Measurements from ENCODE around the gene STK32B. TPM values are rescaled to one million over a fixed set of nuclear protein-coding genes. Genes with fewer than 3 reads are reported as not detected.

Gene STK32B
- polyA plus RNA-seq, 4 donors, result 0.27 to 0.75 (median 0.58) TPM; not detected in 1

DNA sequence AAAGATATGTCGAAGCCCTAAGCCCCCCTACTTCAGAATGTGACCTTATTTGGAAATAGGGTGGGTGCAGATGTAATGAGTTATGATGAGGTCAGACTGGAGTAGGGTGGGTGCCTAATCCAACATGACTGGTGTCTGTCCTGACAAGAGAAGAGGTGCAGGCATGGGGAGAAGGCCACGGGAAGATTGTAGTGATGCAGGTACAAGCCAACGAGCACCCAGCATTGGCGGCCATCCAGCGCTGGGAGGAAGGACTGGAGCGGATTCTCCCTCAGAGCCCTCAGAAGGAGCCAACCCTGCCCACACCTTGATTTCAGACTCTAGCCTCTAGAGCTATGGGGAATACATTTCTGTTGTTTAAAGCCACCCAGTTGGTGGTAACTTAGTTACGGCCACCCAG, 419.9 kb downstream of the STK32B start:
- Histone ChIP-seq H3K9me3 (ENCODE audit: control insufficient read depth in 2 of 2, insufficient read depth in 1 of 2, low read depth in 1 of 2, low read length in 1 of 2) (no peaks in the 10 kb centered on the region), H3K36me3 (ENCODE audit: control insufficient read depth in 3 of 3, insufficient read depth in 2 of 3, low read depth in 1 of 3, low read length in 3 of 3) (no peaks in the 10 kb centered on the region), H3K4me1 (ENCODE audit: control insufficient read depth in 3 of 3, insufficient read depth in 2 of 3, low read depth in 1 of 3, low read length in 2 of 3) (no peaks in the 10 kb centered on the region), H3K4me3 (ENCODE audit: low read depth in 1 of 3, low read length in 3 of 3) (no peak overlapping the region), H3K27ac (ENCODE audit: low read depth in 1 of 3, low read length in 2 of 3) (no peak overlapping the region), H3K27me3 (ENCODE audit: control insufficient read depth in 3 of 3, insufficient read depth in 3 of 3, low read length in 3 of 3) (no peaks in the 10 kb centered on the region)
- WGBS, 3 donors, result 61 to 83% (median 75%) methylated on average over 7 of the region's 7 CpGs
- DNase-seq (no peak), FAIRE-seq (no peak)

DNA sequence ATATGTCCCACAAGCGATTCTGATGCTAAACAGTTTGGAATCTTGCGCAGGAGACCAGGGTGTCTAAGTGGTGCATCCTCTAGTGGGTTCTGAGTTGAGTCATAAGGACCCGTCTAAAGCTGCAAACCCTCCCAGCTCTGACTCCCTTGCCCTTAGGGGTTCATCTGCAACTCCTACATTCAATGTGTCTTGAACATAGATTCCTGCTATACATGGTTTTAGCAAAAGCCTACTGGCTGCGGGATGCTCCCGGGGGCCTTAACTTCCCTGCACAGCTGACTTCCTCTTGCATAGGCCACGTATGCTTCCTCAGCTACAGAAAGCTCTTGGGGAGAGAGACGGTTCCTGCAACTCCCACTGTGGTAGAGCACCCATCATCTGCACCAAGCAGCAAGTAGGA, 420.4 kb downstream of the STK32B start:
- no peak overlapping the region for H3K27ac ChIP-seq (ENCODE audit: low read depth in 1 of 3, low read length in 2 of 3)
- H3K27me3 ChIP-seq (ENCODE audit: control insufficient read depth in 3 of 3, insufficient read depth in 3 of 3, low read length in 3 of 3), result no peaks in the 10 kb centered on the region
- FAIRE-seq (no peak), DNase-seq (no peak)
- 78 to 88% (median 79%) methylated on average over 7 of the region's 7 CpGs for WGBS, 3 donors
- no peak overlapping the region for H3K4me3 ChIP-seq (ENCODE audit: low read depth in 1 of 3, low read length in 3 of 3)
- H3K9me3 ChIP-seq (ENCODE audit: control insufficient read depth in 2 of 2, insufficient read depth in 1 of 2, low read depth in 1 of 2, low read length in 1 of 2), result no peaks in the 10 kb centered on the region
- H3K36me3 ChIP-seq (ENCODE audit: control insufficient read depth in 3 of 3, insufficient read depth in 2 of 3, low read depth in 1 of 3, low read length in 3 of 3), result no peaks in the 10 kb centered on the region
- H3K4me1 ChIP-seq (ENCODE audit: control insufficient read depth in 3 of 3, insufficient read depth in 2 of 3, low read depth in 1 of 3, low read length in 2 of 3), result no peaks in the 10 kb centered on the region

DNA sequence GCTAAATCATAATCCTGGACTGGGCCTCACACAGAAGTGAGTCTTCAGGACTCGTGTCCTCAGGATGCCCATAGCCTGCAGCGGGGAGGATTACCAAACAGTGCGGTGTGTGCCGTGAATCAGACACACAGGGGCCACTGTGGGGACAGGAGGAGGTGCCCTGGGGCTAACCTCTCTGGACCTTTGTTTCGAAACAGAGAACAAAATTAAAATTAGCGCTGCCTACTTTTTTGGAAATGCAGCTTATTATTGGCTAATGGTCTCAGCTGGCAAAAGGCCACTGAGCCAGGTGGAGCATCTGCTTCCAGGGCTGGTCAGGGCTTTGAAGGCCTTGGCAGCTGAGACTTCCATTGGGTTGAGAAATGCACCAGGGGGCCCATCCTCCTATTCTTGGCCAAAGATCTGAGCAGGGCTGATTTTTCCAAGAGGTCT, 420.9 kb downstream of the STK32B start:
- FAIRE-seq (no peak), DNase-seq (no peak)
- H3K9me3 ChIP-seq (ENCODE audit: control insufficient read depth in 2 of 2, insufficient read depth in 1 of 2, low read depth in 1 of 2, low read length in 1 of 2), result no peaks in the 10 kb centered on the region
- no peaks in the 10 kb centered on the region for H3K27me3 ChIP-seq (ENCODE audit: control insufficient read depth in 3 of 3, insufficient read depth in 3 of 3, low read length in 3 of 3)
- H3K4me1 ChIP-seq (ENCODE audit: control insufficient read depth in 3 of 3, insufficient read depth in 2 of 3, low read depth in 1 of 3, low read length in 2 of 3), result no peaks in the 10 kb centered on the region
- H3K4me3 ChIP-seq (ENCODE audit: low read depth in 1 of 3, low read length in 3 of 3), result no peak overlapping the region
- WGBS, 3 donors, result 82 to 88% (median 86%) methylated on average over 6 of the region's 6 CpGs
- no peaks in the 10 kb centered on the region for H3K36me3 ChIP-seq (ENCODE audit: control insufficient read depth in 3 of 3, insufficient read depth in 2 of 3, low read depth in 1 of 3, low read length in 3 of 3)
- H3K27ac ChIP-seq (ENCODE audit: low read depth in 1 of 3, low read length in 2 of 3), result no peak overlapping the region

DNA sequence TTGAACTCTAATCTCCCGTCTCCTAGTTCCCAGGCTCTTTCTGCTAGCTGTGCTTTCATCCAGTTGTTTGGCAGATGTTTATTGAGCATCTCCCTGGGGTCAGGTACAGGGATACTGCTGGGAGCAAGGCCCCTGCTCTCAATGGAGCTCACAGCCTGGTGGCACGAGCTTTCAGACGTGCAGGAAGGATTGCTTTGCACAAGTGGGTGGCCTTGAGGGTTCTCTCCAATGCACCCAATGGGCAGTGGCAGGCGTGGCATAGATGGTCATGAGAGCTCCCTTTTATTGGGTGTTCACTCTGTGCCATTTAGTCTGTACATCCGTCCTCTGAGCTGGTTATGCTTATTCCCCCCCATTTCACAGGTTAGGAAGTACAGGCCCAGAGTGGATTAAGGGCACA, 421.8 kb downstream of the STK32B start:
- no peak overlapping the region for H3K4me3 ChIP-seq (ENCODE audit: low read depth in 1 of 3, low read length in 3 of 3)
- H3K9me3 ChIP-seq (ENCODE audit: control insufficient read depth in 2 of 2, insufficient read depth in 1 of 2, low read depth in 1 of 2, low read length in 1 of 2), result no peaks in the 10 kb centered on the region
- FAIRE-seq (no peak), DNase-seq (no peak)
- H3K27me3 ChIP-seq (ENCODE audit: control insufficient read depth in 3 of 3, insufficient read depth in 3 of 3, low read length in 3 of 3), result no peaks in the 10 kb centered on the region
- WGBS, 3 donors, result 62 to 88% (median 77%) methylated on average over 5 of the region's 5 CpGs
- H3K36me3 ChIP-seq (ENCODE audit: control insufficient read depth in 3 of 3, insufficient read depth in 2 of 3, low read depth in 1 of 3, low read length in 3 of 3), result no peaks in the 10 kb centered on the region
- no peaks in the 10 kb centered on the region for H3K4me1 ChIP-seq (ENCODE audit: control insufficient read depth in 3 of 3, insufficient read depth in 2 of 3, low read depth in 1 of 3, low read length in 2 of 3)
- no peak overlapping the region for H3K27ac ChIP-seq (ENCODE audit: low read depth in 1 of 3, low read length in 2 of 3)

DNA sequence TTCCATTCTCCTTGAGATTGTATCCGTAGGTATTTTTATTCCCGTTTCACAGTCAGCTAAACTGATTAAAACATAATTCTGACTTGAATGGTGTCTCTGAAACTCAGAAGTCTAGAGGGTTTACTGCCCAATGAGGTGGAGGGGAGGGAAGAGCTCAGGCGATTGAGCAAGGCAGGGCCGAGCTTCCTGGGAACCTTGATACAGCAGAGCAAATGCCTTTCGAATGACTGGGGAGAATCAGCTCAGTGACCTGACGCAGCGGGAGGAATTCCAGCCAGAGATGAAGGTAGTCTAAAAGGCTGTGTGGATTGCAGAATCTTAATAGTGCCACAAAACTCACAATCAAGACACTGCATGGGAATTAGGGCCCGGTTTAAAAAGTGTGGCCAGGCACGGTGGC, 423.5 kb downstream of the STK32B start:
- Histone ChIP-seq H3K4me1 (ENCODE audit: control insufficient read depth in 3 of 3, insufficient read depth in 2 of 3, low read depth in 1 of 3, low read length in 2 of 3) (no peaks in the 10 kb centered on the region), H3K4me3 (ENCODE audit: low read depth in 1 of 3, low read length in 3 of 3) (no peak overlapping the region), H3K9me3 (ENCODE audit: control insufficient read depth in 2 of 2, insufficient read depth in 1 of 2, low read depth in 1 of 2, low read length in 1 of 2) (no peaks in the 10 kb centered on the region), H3K27ac (ENCODE audit: low read depth in 1 of 3, low read length in 2 of 3) (no peak overlapping the region), H3K36me3 (ENCODE audit: control insufficient read depth in 3 of 3, insufficient read depth in 2 of 3, low read depth in 1 of 3, low read length in 3 of 3) (no peaks in the 10 kb centered on the region), H3K27me3 (ENCODE audit: control insufficient read depth in 3 of 3, insufficient read depth in 3 of 3, low read length in 3 of 3) (no peaks in the 10 kb centered on the region)
- DNase-seq, result no peak
- WGBS, 3 donors, result 87 to 91% (median 90%) methylated on average over 9 of the region's 9 CpGs
- FAIRE-seq, result no peak

DNA sequence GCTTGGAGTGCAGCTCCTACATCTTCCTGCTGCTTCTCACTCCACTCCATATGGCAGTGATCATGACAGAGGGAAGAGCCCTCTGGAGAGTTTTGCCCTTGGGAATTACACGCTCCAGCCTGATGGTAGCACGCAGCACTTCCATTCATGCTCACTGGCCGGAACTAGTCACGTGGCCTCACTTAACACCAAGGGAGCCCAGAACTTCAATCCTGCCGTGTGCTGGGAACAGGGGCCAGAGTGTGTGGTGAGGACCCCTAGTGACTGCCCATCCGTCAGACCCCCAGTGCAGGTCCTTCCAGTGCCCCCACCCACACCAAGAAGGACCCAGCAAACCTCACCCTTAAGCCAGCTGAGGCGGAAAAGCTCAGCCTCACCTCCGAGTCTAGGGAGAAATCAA, 426.3 kb downstream of the STK32B start:
- Histone ChIP-seq H3K36me3 (ENCODE audit: control insufficient read depth in 3 of 3, insufficient read depth in 2 of 3, low read depth in 1 of 3, low read length in 3 of 3) (no peaks in the 10 kb centered on the region), H3K9me3 (ENCODE audit: control insufficient read depth in 2 of 2, insufficient read depth in 1 of 2, low read depth in 1 of 2, low read length in 1 of 2) (no peaks in the 10 kb centered on the region), H3K4me3 (ENCODE audit: low read depth in 1 of 3, low read length in 3 of 3) (no peak overlapping the region), H3K27me3 (ENCODE audit: control insufficient read depth in 3 of 3, insufficient read depth in 3 of 3, low read length in 3 of 3) (no peaks in the 10 kb centered on the region), H3K4me1 (ENCODE audit: control insufficient read depth in 3 of 3, insufficient read depth in 2 of 3, low read depth in 1 of 3, low read length in 2 of 3) (no peaks in the 10 kb centered on the region), H3K27ac (ENCODE audit: low read depth in 1 of 3, low read length in 2 of 3) (no peak overlapping the region)
- 75 to 82% (median 81%) methylated on average over 8 of the region's 8 CpGs for WGBS, 3 donors
- no peak for DNase-seq
- no peak for FAIRE-seq

DNA sequence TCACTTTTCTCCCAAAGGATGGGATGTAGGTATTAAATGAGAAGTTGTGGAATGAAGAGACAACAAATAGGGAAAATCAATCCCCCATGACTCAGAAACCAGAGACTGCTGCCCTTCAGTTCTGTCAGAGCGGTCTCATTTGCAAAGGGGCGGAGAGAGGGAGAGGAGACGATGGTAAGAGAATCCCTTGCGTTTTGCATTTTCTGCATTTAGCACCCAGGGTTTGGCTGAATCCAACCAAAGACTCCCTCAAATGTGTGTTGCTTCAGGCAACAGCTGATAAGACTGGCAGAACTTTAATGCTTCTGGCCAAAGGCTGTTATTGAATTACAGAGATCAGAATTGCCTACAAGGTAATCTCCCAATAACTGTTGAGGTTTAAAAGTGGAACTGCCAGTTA, 426.9 kb downstream of the STK32B start:
- no peaks in the 10 kb centered on the region for H3K9me3 ChIP-seq (ENCODE audit: control insufficient read depth in 2 of 2, insufficient read depth in 1 of 2, low read depth in 1 of 2, low read length in 1 of 2)
- FAIRE-seq, result no peak
- no peaks in the 10 kb centered on the region for H3K27me3 ChIP-seq (ENCODE audit: control insufficient read depth in 3 of 3, insufficient read depth in 3 of 3, low read length in 3 of 3)
- H3K27ac ChIP-seq (ENCODE audit: low read depth in 1 of 3, low read length in 2 of 3), result no peak overlapping the region
- no peak for DNase-seq
- no peak overlapping the region for H3K4me3 ChIP-seq (ENCODE audit: low read depth in 1 of 3, low read length in 3 of 3)
- WGBS, 3 donors, result 54 to 67% (median 61%) methylated on average over 4 of the region's 4 CpGs
- H3K36me3 ChIP-seq (ENCODE audit: control insufficient read depth in 3 of 3, insufficient read depth in 2 of 3, low read depth in 1 of 3, low read length in 3 of 3), result no peaks in the 10 kb centered on the region
- no peaks in the 10 kb centered on the region for H3K4me1 ChIP-seq (ENCODE audit: control insufficient read depth in 3 of 3, insufficient read depth in 2 of 3, low read depth in 1 of 3, low read length in 2 of 3)

DNA sequence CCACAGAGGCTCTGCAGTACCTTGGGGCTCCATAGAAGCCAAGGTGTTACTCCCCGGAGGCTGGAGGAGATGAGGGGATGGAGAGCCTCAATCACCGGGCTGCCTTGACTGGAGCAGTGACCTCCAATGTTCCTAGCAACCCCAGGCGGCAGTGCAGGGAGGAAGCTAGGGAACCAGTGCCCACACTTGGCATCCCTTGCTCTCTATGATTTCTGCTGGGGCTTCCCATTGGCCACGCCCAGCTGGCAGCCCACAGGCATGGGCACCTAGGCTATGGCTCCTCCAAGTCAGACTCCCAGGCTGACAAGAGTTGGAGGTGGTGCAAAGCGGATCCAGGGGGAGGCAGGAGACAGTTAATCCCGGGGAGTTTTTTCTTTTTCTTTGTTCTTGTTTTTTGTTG, 427.4 kb downstream of the STK32B start:
- Histone ChIP-seq H3K4me1 (ENCODE audit: control insufficient read depth in 3 of 3, insufficient read depth in 2 of 3, low read depth in 1 of 3, low read length in 2 of 3) (no peaks in the 10 kb centered on the region), H3K9me3 (ENCODE audit: control insufficient read depth in 2 of 2, insufficient read depth in 1 of 2, low read depth in 1 of 2, low read length in 1 of 2) (no peaks in the 10 kb centered on the region), H3K36me3 (ENCODE audit: control insufficient read depth in 3 of 3, insufficient read depth in 2 of 3, low read depth in 1 of 3, low read length in 3 of 3) (no peaks in the 10 kb centered on the region), H3K27me3 (ENCODE audit: control insufficient read depth in 3 of 3, insufficient read depth in 3 of 3, low read length in 3 of 3) (no peaks in the 10 kb centered on the region), H3K4me3 (ENCODE audit: low read depth in 1 of 3, low read length in 3 of 3) (no peak overlapping the region), H3K27ac (ENCODE audit: low read depth in 1 of 3, low read length in 2 of 3) (no peak overlapping the region)
- FAIRE-seq (no peak), DNase-seq (no peak)
- WGBS, 3 donors, result 74 to 87% (median 81%) methylated on average over 6 of the region's 6 CpGs

DNA sequence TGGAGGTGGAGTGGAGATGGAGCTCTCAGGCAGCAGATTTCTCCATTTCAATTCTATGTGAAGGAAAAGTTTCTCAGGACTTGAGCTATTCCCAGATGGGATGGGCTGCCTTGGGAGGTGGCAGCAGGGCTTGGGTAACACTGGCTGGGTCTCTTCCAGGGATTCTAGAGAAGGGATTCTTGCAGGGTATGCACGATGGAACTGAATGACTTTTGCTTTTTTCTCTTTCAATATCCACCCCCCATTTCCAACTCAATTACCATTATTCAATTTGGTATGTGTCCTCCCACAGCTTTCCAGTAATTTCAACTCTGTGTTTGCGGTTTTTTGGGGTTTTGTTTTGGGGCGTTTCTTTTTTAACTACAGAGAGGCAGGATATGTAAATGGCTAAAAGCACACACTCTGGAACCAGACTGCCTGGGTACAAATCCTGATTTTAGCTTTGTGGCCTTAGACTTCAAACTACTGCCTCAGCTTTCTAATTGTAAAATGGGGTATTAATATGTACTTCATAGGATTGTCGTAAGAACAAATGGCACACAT, 428.3 kb downstream of the STK32B start:
- FAIRE-seq (no peak), DNase-seq (no peak)
- Histone ChIP-seq H3K4me3 (ENCODE audit: low read depth in 1 of 3, low read length in 3 of 3) (no peak overlapping the region), H3K27ac (ENCODE audit: low read depth in 1 of 3, low read length in 2 of 3) (no peak overlapping the region), H3K4me1 (ENCODE audit: control insufficient read depth in 3 of 3, insufficient read depth in 2 of 3, low read depth in 1 of 3, low read length in 2 of 3) (no peaks in the 10 kb centered on the region), H3K27me3 (ENCODE audit: control insufficient read depth in 3 of 3, insufficient read depth in 3 of 3, low read length in 3 of 3) (no peaks in the 10 kb centered on the region), H3K36me3 (ENCODE audit: control insufficient read depth in 3 of 3, insufficient read depth in 2 of 3, low read depth in 1 of 3, low read length in 3 of 3) (no peaks in the 10 kb centered on the region), H3K9me3 (ENCODE audit: control insufficient read depth in 2 of 2, insufficient read depth in 1 of 2, low read depth in 1 of 2, low read length in 1 of 2) (no peaks in the 10 kb centered on the region)
- WGBS, 3 donors, result 90 to 91% (median 91%) methylated on average over 4 of the region's 4 CpGs
